Measurements from ENCODE around the gene ZNF775.

The ZNF775 gene

DNA sequence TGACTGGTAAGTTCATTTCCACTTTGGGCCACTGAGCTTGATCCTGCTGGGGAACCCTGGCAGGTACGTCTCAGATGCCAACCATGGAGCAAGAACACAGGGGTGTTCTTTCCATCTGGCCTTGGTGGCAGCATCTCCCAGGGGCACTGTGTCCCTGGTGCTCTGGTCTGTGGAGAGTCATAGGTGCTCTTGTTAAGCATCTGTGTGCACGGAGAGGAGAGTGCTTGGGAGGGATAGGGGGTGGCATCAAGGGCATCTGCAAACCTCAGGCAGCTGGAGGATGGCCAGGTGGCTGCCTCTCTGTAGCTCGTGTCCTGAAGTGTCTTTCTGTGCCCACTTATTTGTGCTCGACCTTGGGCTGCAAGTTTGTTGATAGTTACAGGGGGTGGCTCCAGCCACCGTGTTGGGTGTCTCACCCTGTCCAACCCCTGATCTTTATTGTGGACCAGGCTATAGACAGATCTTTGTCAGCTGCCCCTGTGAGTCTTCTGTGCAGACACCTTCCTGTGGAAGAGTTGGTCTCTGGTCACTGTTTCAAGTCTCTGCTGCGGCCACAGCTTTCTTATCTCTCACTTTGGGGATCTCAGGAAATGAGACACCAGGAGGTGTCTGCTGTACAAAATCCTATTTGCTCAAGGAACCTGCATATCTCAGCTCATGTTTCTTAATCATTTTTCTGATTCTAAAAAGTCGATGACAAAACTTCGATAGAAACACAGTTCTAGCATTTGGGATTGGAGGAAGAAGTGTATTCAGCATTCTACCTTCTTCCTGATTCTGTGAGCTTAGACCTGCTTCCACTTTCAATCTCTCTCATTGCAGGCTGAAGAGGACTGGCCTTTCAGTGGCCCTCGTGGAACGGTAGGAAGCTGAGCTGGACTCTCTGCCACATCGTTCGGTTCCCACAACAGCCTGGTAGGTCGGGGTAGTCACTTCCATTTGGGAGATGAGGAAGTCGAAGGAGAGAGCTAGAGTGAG is 54.1 kb downstream of the ZNF775 start:
- DNase-seq (ENCODE audit: low read depth) = no peak
- TF ChIP-seq CTCF (IDR thresholded peaks at IDR 0.05; ENCODE audit: low read depth, low read length, missing control alignments) = no peak
- H3K4me3 ChIP-seq (ENCODE audit: low read depth, low read length) = no peak overlapping the region
- in situ Hi-C loops (cut with HindIII; ENCODE audit: low sequenced_read_pairs) = no loop called here

- DNase-seq (ENCODE audit: low read depth) = no peak
- no peak overlapping the region for H3K4me3 ChIP-seq (ENCODE audit: low read depth, low read length)
- TF ChIP-seq CTCF (IDR thresholded peaks at IDR 0.05; ENCODE audit: low read depth, low read length, missing control alignments) = no peak
- in situ Hi-C loops (cut with HindIII; ENCODE audit: low sequenced_read_pairs) = no loop called here
Measured at GRCh38 chr7:150434240-150434639, 55.1 kb downstream of the ZNF775 start.

GRCh38 chr7:150435047-150435389 is 55.9 kb downstream of the ZNF775 start:
- in situ Hi-C loops (cut with HindIII; ENCODE audit: low sequenced_read_pairs) = no loop called here
- DNase-seq (ENCODE audit: low read depth) = no peak
- TF ChIP-seq CTCF (IDR thresholded peaks at IDR 0.05; ENCODE audit: low read depth, low read length, missing control alignments) = no peak
- H3K4me3 ChIP-seq (ENCODE audit: low read depth, low read length) = no peak overlapping the region

GRCh38 chr7:150435390-150436073 is 56.4 kb downstream of the ZNF775 start:
- no peak for DNase-seq (ENCODE audit: low read depth)
- no peak overlapping the region for H3K4me3 ChIP-seq (ENCODE audit: low read depth, low read length)
- TF ChIP-seq CTCF (IDR thresholded peaks at IDR 0.05; ENCODE audit: low read depth, low read length, missing control alignments) = no peak
- in situ Hi-C loops (cut with HindIII; ENCODE audit: low sequenced_read_pairs) = no loop called here

GRCh38 chr7:150439967-150440366 is 60.8 kb downstream of the ZNF775 start:
- in situ Hi-C loops (cut with HindIII; ENCODE audit: low sequenced_read_pairs) = no loop called here
- no peak for DNase-seq (ENCODE audit: low read depth)
- no peak for TF ChIP-seq CTCF (IDR thresholded peaks at IDR 0.05; ENCODE audit: low read depth, low read length, missing control alignments)
- no peak overlapping the region for H3K4me3 ChIP-seq (ENCODE audit: low read depth, low read length)

DNA sequence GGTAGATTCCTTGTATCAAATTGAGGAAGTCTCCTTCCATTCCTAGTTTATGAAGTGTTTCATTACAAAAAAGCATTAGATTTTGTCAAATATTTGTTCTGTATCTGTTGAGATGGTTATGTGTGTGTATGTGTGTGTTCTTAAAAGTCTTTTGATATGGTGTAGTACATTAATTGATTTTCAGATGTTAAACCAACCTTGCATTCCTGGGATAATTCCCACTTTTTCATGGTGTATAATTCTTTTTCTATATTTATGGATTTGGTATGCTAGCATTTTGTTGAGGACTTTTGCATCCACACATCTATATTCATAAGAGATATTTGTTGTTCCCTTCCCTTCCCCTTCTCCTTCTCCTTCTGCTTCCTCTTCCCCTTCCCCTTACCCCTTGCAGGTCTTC is 62.4 kb downstream of the ZNF775 start:
- in situ Hi-C loops (cut with HindIII; ENCODE audit: low sequenced_read_pairs) = no loop called here
- H3K4me3 ChIP-seq (ENCODE audit: low read depth, low read length) = no peak overlapping the region
- no peak for TF ChIP-seq CTCF (IDR thresholded peaks at IDR 0.05; ENCODE audit: low read depth, low read length, missing control alignments)
- no peak for DNase-seq (ENCODE audit: low read depth)
